Activated CD8-positive, alpha-beta memory T cell treated with anti-CD3 and anti-CD28 coated beads for 1 hour (primary cell): ENCODE measurements around the gene WDR5.
"Not testable (repeated sequence)": the region's sequence is repeated elsewhere in the genome, so short reads cannot be mapped to it uniquely, and the experiment has no call there.

Experiments used
- DNase-seq, 2 donors: peaks; one replicate each; pipeline ENCODE4 v3.0.0-alpha.2; 2020; ENCODE audit warnings: low read depth in 1 of 2; ENCODE audit errors: extremely low read depth in 1 of 2

WDR5 gene

GRCh38 chr9:134135343-134136117 is at the start of gene WDR5:
Gene WDR5, plus strand, starts transcription at chr9:134136082. Its CDS starts 3,796 bp downstream, at chr9:134139878.
- DNase-seq: peak; percentile 73 to 92

GRCh38 chr9:134088063-134088725 is 47.7 kb upstream of the WDR5 start:
- DNase-seq: no peak

- DNase-seq: no peak
Observed at GRCh38 chr9:134089972-134090371, 45.9 kb upstream of the WDR5 start.

- DNase-seq: peak; percentile 10 to 21
Observed at GRCh38 chr9:134099123-134099761, 36.6 kb upstream of the WDR5 start.

GRCh38 chr9:134100040-134100439 is 35.8 kb upstream of the WDR5 start:
- DNase-seq: no peak

- not testable (repeated sequence) for DNase-seq
Observed at GRCh38 chr9:134101133-134101532, 34.7 kb upstream of the WDR5 start.

- DNase-seq: no peak
Observed at GRCh38 chr9:134101623-134102149, 34.2 kb upstream of the WDR5 start.

- no peak for DNase-seq
Observed at GRCh38 chr9:134103391-134103998, 32.4 kb upstream of the WDR5 start.

- DNase-seq: no peak
Observed at GRCh38 chr9:134111064-134111463, 24.8 kb upstream of the WDR5 start.

- DNase-seq: no peak
Observed at GRCh38 chr9:134112561-134112960, 23.3 kb upstream of the WDR5 start.

- not testable (repeated sequence) for DNase-seq
Observed at GRCh38 chr9:134118972-134119371, 16.9 kb upstream of the WDR5 start.

- DNase-seq: no peak
Observed at GRCh38 chr9:134123764-134124128, 12.1 kb upstream of the WDR5 start.

GRCh38 chr9:134125413-134126095 is 10.3 kb upstream of the WDR5 start:
- DNase-seq: no peak

GRCh38 chr9:134126373-134126772 is 9.5 kb upstream of the WDR5 start:
- DNase-seq: no peak

- no peak for DNase-seq
Observed at GRCh38 chr9:134127065-134127580, 8.8 kb upstream of the WDR5 start.

- no peak for DNase-seq
Observed at GRCh38 chr9:134127616-134128015, 8.3 kb upstream of the WDR5 start.

GRCh38 chr9:134128727-134129679 is 6.9 kb upstream of the WDR5 start:
- DNase-seq: no peak

- DNase-seq: no peak
Observed at GRCh38 chr9:134130503-134131375, 5.1 kb upstream of the WDR5 start.
